ENCODE results near the gene PATL2. TPM values are rescaled to one million over a fixed set of nuclear protein-coding genes. Genes with fewer than 3 reads are reported as not detected.
A peak's percentile ranks its signal among the peaks of the same experiment; 100 is the strongest.

Gene PATL2
- total and polyA plus RNA-seq, 2 donors (not counting 1 experiment from before 2014, with no cell fraction given): 58.9 to 89.4 TPM

DNA sequence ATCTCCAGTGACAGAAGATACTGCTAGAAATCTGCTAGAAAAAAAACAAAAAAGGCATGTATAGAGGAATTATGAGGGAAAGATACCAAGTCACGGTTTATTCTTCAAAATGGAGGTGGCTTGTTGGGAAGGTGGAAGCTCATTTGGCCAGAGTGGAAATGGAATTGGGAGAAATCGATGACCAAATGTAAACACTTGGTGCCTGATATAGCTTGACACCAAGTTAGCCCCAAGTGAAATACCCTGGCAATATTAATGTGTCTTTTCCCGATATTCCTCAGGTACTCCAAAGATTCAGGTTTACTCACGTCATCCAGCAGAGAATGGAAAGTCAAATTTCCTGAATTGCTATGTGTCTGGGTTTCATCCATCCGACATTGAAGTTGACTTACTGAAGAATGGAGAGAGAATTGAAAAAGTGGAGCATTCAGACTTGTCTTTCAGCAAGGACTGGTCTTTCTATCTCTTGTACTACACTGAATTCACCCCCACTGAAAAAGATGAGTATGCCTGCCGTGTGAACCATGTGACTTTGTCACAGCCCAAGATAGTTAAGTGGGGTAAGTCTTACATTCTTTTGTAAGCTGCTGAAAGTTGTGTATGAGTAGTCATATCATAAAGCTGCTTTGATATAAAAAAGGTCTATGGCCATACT, 4.1 kb upstream of the PATL2 start:
- Histone ChIP-seq H3K4me3 (ENCODE audit: control extremely low read depth in 1 of 5, extremely low read depth in 1 of 5, insufficient read depth in 1 of 5, low read depth in 2 of 5, low read length in 4 of 5) (peak overlapping the region in 4 of 5 experiments; percentile 90 to 100 (median 98)), H2AFZ (ENCODE audit: insufficient read depth, low read depth, low read length, poor library complexity, severe bottlenecking) (no peak overlapping the region), H3K4me1 (ENCODE audit: control insufficient read depth in 2 of 2, insufficient read depth in 2 of 2, low read length in 2 of 2) (peaks cover 59 to 61% of the 10 kb centered on the region in 2 donors), H3K4me2 (replicated peaks; ENCODE audit: low read depth, low read length, poor library complexity, severe bottlenecking) (peak overlapping the region; percentile 76), H3K27me3 (replicated peaks in 1 of 4; ENCODE audit: control extremely low read depth in 1 of 4, control insufficient read depth in 3 of 4, insufficient read depth in 4 of 4, low read length in 3 of 4) (no peaks in the 10 kb centered on the region), H3K27ac (ENCODE audit: low read length in 2 of 2) (peak overlapping the region; percentile 15 to 99), H3K9ac (ENCODE audit: low read length) (peak overlapping the region; percentile 99), H3K36me3 (replicated peaks in 1 of 2; ENCODE audit: control extremely low read depth in 1 of 2, control insufficient read depth in 1 of 2, extremely low read depth in 1 of 2, insufficient read depth in 2 of 2, low read length in 1 of 2) (peaks cover 10 to 79% of the 10 kb centered on the region in 2 experiments), H3K79me2 (ENCODE audit: control insufficient read depth, insufficient read depth, low read length) (peaks cover 79% of the 10 kb centered on the region), H4K20me1 (ENCODE audit: control insufficient read depth, insufficient read depth, low read length, poor library complexity, severe bottlenecking) (peaks cover 79% of the 10 kb centered on the region), H3K9me3 (ENCODE audit: control extremely low read depth in 1 of 3, control insufficient read depth in 2 of 3, insufficient read depth in 1 of 3, low read length in 2 of 3) (no peaks in the 10 kb centered on the region)
- Mint-ChIP-seq H3K27ac (peak overlapping the region; percentile 73), H3K4me1 (peaks cover 61% of the 10 kb centered on the region), H3K4me3 (peak overlapping the region; percentile 89), H3K9me3 (ENCODE audit: insufficient read depth) (no peaks in the 10 kb centered on the region), H3K27me3 (no peaks in the 10 kb centered on the region)
- no peak for TF ChIP-seq EZH2 (IDR thresholded peaks at IDR 0.05; ENCODE audit: borderline replicate concordance, insufficient read depth, low read depth, low read length, poor library complexity, severe bottlenecking)
- TF ChIP-seq, protein P1, sequence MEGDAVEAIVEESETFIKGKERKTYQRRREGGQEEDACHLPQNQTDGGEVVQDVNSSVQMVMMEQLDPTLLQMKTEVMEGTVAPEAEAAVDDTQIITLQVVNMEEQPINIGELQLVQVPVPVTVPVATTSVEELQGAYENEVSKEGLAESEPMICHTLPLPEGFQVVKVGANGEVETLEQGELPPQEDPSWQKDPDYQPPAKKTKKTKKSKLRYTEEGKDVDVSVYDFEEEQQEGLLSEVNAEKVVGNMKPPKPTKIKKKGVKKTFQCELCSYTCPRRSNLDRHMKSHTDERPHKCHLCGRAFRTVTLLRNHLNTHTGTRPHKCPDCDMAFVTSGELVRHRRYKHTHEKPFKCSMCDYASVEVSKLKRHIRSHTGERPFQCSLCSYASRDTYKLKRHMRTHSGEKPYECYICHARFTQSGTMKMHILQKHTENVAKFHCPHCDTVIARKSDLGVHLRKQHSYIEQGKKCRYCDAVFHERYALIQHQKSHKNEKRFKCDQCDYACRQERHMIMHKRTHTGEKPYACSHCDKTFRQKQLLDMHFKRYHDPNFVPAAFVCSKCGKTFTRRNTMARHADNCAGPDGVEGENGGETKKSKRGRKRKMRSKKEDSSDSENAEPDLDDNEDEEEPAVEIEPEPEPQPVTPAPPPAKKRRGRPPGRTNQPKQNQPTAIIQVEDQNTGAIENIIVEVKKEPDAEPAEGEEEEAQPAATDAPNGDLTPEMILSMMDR (IDR thresholded peaks at IDR 0.05): no peak
- no peak for ATAC-seq (ENCODE audit: low read depth)
- DNase-seq: peak; percentile 33
- CTCF ChIA-PET: interaction anchor here (0.6 to 15.6 kb wide), 3 partner anchors 17 to 77 kb away, joined by 4 to 529 read pairs (median 353); partner anchors contain the start of genes SPG11 and TRIM69
- intact Hi-C loops (cut with micrococcal nuclease): no loop called here
- POLR2A ChIA-PET: interaction anchor here (14.3 to 34.6 kb wide), 2 partner anchors 14 to 48 kb away, joined by 759 to 819 read pairs; partner anchors contain the start of genes SPG11 and TRIM69
- WGBS (ENCODE audit: insufficient coverage): 81% methylated on average over 3 of the region's 6 CpGs

Measured in B cell (primary cell).